Panc1 (cell line): ENCODE measurements around the gene IPO5. TPM values are rescaled to one million over a fixed set of nuclear protein-coding genes. Genes with fewer than 3 reads are reported as not detected.

Experiments
- ATAC-seq: fragments of 200-7000 bp; cut with Tn5 transposase; 2 replicates; pipeline ENCODE4 v1.9.1; 2020; ENCODE audit warnings: mild to moderate bottlenecking, moderate library complexity
- BruUV-seq: library from RNA; stranded (reverse); fragments of 400-500 nt; replicated peaks from 2 replicates; lab custom pipeline; 2021; lab: Mats Ljungman, UMichigan
- CTCF ChIA-PET: fragments of 300-600 bp; sonication (Branson Sonifier 250); formaldehyde crosslinking; loops from one replicate; lab custom pipeline; 2022; ENCODE audit warnings: antibody characterized with exemption; lab: Charles Lee
- POLR2A ChIA-PET: fragments of 300-600 bp; sonication (Branson Sonifier 250); formaldehyde crosslinking; loops from one replicate; lab custom pipeline; 2022; ENCODE audit warnings: antibody characterized with exemption; lab: Charles Lee
- DNase-seq: peaks from one replicate; pipeline ENCODE4 v3.0.0-alpha.2; 2010; ENCODE audit warnings: low read depth, low spot score
- H3K27ac ChIP-seq: 2 replicates; pipeline ENCODE4 v1.5.1; 2011; ENCODE audit warnings: mild to moderate bottlenecking, low read length, inconsistent platforms
- H3K27me3 ChIP-seq: fragments of 200-500 bp; sonication (Bioruptor generic); 2 replicates; pipeline ENCODE4 v1.6.0; 2014; ENCODE audit warnings: low read length, inconsistent platforms; ENCODE audit not compliant: control insufficient read depth, insufficient read depth
- H3K36me3 ChIP-seq: fragments of 200-500 bp; sonication (Bioruptor generic); 2 replicates; pipeline ENCODE4 v1.5.1; 2014; ENCODE audit warnings: inconsistent platforms, mild to moderate bottlenecking, low read length, moderate library complexity; ENCODE audit not compliant: control insufficient read depth, insufficient read depth
- H3K4me1 ChIP-seq: 2 replicates; pipeline ENCODE4 v1.5.1; 2011; ENCODE audit warnings: inconsistent platforms, mild to moderate bottlenecking, low read length, moderate library complexity; ENCODE audit not compliant: control insufficient read depth, insufficient read depth
- H3K4me3 ChIP-seq, 2 experiments: 2 replicates each; pipeline ENCODE4 v1.5.1; 2011 to 2012; ENCODE audit warnings: low read depth in 2 of 2, low read length in 2 of 2, mild to moderate bottlenecking in 2 of 2, inconsistent platforms in 1 of 2, moderate library complexity in 1 of 2
- H3K9me3 ChIP-seq: fragments of 200-500 bp; sonication (Bioruptor generic); 2 replicates; pipeline ENCODE4 v1.5.1; 2014; ENCODE audit warnings: low read depth, mild to moderate bottlenecking, inconsistent platforms, low read length, moderate library complexity; ENCODE audit not compliant: control insufficient read depth, insufficient read depth
- POLR2AphosphoS5 ChIP-seq: IDR thresholded peaks from 2 replicates; pipeline ENCODE4 v1.6.1; 2012; ENCODE audit warnings: mild to moderate bottlenecking, low read depth, low read length, moderate library complexity
- SIN3A ChIP-seq: IDR thresholded peaks from 2 replicates; pipeline ENCODE4 v1.6.1; 2012; ENCODE audit warnings: low read depth, mild to moderate bottlenecking, low read length, moderate library complexity, borderline replicate concordance; ENCODE audit not compliant: insufficient read depth
- TCF7L2 ChIP-seq: IDR thresholded peaks from 2 replicates; pipeline ENCODE4 v1.6.1; 2011; ENCODE audit warnings: mild to moderate bottlenecking, low read depth, low read length, inconsistent platforms
- in situ Hi-C: cut with HindIII; loops from 2 replicates; pipeline ENCODE4 v1.10.0; 2016; ENCODE audit warnings: low sequenced_read_pairs, low pct_unique_long_range_greater_than_20kb
- intact Hi-C: fragments of 100-400 bp; cut with micrococcal nuclease; formaldehyde crosslinking; loops from one replicate; pipeline ENCODE4 v1.10.0; 2022; ENCODE audit not compliant: unreplicated experiment
- total RNA-seq: library from RNA; stranded (reverse); gene quantifications from one replicate; pipeline ENCODE4 v1.2.1, GENCODE V29; 2021; ENCODE audit not compliant: unreplicated experiment
- TF ChIP-seq, protein P1 (sequence below): fragments of 450-650 bp; IDR thresholded peaks from 2 replicates; pipeline ENCODE4 v1.5.1; 2017; ENCODE audit warnings: mild to moderate bottlenecking
- TF ChIP-seq, protein P2 (sequence below), 2 experiments: IDR thresholded peaks; 2 replicates each; pipeline ENCODE4 v1.6.1; 2011 to 2012; ENCODE audit warnings: low read depth in 2 of 2, control low read depth in 1 of 2, low read length in 1 of 2, mild to moderate bottlenecking in 1 of 2, moderate library complexity in 1 of 2; ENCODE audit not compliant: insufficient read depth in 1 of 2

IPO5 gene
- total RNA-seq, 1 experiment from 2014 or later = 122 TPM

DNA sequence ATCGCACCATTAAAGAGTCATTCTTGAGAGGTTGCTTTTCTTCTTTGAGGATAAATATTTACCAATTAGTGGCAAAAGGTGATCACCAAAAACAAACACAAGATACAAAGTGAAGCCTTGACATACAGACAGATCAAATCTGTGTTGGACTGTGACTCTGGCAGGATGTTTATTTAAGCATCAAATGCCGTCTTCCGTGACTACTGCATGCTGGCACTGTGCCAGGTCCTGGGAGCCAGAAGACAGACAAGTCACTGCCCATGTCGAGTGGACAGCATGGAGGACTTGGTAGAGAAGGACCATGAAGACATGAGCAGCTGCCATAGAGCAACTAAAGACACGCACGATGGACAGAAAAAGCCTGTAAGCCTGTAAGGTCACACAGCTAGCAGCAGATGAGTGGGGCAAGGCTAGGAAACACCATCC is 96.6 kb downstream of the IPO5 start:
- Histone ChIP-seq H3K27ac (no peak overlapping the region), H3K27me3 (no peaks in the 10 kb centered on the region), H3K4me3 (no peak overlapping the region), H3K36me3 (no peaks in the 10 kb centered on the region), H3K9me3 (no peaks in the 10 kb centered on the region), H3K4me1 (no peaks in the 10 kb centered on the region)
- intact Hi-C loops (no loop called here), in situ Hi-C loops (no loop called here)
- TF ChIP-seq, protein P1, sequence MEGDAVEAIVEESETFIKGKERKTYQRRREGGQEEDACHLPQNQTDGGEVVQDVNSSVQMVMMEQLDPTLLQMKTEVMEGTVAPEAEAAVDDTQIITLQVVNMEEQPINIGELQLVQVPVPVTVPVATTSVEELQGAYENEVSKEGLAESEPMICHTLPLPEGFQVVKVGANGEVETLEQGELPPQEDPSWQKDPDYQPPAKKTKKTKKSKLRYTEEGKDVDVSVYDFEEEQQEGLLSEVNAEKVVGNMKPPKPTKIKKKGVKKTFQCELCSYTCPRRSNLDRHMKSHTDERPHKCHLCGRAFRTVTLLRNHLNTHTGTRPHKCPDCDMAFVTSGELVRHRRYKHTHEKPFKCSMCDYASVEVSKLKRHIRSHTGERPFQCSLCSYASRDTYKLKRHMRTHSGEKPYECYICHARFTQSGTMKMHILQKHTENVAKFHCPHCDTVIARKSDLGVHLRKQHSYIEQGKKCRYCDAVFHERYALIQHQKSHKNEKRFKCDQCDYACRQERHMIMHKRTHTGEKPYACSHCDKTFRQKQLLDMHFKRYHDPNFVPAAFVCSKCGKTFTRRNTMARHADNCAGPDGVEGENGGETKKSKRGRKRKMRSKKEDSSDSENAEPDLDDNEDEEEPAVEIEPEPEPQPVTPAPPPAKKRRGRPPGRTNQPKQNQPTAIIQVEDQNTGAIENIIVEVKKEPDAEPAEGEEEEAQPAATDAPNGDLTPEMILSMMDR = no peak
- POLR2A ChIA-PET = interaction anchor here (0.6 kb wide), 1 partner anchor 10 kb away, joined by 16 read pairs; no protein-coding TSS in a partner anchor
- ATAC-seq (no peak), DNase-seq (no peak)
- CTCF ChIA-PET = no interaction called here
- no TSS peak for BruUV-seq

DNA sequence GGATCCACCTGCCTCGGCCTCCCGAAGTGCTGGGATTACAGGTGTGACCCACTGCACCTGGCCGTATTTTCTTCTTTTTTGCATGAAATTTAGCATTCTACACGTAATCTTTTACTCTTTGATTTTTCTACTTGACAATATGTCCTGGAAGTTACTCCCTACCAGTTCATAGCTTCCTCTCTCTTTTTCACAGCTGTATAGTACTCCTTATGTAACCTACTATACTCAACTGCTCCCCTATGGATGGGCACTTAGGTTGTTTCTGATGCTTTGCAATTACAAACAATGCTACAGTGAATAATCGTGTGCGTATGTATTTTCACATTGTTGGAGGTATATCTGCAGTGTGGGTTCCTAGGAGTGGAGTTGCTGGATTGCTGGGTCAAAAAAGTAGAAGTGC is 98.9 kb downstream of the IPO5 start:
- in situ Hi-C loops (no loop called here), intact Hi-C loops (no loop called here)
- Histone ChIP-seq H3K27ac (no peak overlapping the region), H3K9me3 (no peaks in the 10 kb centered on the region), H3K4me1 (no peaks in the 10 kb centered on the region), H3K27me3 (no peaks in the 10 kb centered on the region), H3K4me3 (no peak overlapping the region), H3K36me3 (no peaks in the 10 kb centered on the region)
- ATAC-seq (no peak), DNase-seq (no peak)
- TF ChIP-seq SIN3A (no peak), TCF7L2 (no peak), POLR2AphosphoS5 (no peak)
- TF ChIP-seq, protein P2, sequence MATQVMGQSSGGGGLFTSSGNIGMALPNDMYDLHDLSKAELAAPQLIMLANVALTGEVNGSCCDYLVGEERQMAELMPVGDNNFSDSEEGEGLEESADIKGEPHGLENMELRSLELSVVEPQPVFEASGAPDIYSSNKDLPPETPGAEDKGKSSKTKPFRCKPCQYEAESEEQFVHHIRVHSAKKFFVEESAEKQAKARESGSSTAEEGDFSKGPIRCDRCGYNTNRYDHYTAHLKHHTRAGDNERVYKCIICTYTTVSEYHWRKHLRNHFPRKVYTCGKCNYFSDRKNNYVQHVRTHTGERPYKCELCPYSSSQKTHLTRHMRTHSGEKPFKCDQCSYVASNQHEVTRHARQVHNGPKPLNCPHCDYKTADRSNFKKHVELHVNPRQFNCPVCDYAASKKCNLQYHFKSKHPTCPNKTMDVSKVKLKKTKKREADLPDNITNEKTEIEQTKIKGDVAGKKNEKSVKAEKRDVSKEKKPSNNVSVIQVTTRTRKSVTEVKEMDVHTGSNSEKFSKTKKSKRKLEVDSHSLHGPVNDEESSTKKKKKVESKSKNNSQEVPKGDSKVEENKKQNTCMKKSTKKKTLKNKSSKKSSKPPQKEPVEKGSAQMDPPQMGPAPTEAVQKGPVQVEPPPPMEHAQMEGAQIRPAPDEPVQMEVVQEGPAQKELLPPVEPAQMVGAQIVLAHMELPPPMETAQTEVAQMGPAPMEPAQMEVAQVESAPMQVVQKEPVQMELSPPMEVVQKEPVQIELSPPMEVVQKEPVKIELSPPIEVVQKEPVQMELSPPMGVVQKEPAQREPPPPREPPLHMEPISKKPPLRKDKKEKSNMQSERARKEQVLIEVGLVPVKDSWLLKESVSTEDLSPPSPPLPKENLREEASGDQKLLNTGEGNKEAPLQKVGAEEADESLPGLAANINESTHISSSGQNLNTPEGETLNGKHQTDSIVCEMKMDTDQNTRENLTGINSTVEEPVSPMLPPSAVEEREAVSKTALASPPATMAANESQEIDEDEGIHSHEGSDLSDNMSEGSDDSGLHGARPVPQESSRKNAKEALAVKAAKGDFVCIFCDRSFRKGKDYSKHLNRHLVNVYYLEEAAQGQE (IDR thresholded peaks at IDR 0.05; ENCODE audit: insufficient read depth in 1 of 2, low read depth in 2 of 2, low read length in 1 of 2) = no peak
- TF ChIP-seq, protein P1 = no peak
- POLR2A ChIA-PET = no interaction called here
- no TSS peak for BruUV-seq
- CTCF ChIA-PET = no interaction called here

DNA sequence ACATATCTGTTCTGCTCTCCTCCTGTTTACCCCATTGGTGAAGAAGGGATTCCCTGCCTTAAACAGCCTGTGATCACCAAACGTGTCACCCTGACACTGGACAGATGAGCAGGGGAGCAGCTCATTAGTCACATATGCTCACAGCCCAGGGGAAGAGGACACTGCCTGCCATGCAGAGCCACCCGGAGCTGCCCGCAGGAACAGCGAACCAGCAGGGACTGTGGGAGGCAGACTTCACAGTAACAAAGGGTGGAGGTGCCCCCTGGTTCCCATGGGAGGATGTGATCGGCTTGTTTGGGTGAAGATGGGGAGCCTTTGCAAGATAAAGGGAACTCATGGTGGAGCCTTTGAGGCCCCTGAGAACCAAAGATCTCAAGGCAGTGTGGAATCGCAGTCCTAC is 100.8 kb downstream of the IPO5 start:
- in situ Hi-C loops = no loop called here
- Histone ChIP-seq H3K27ac (no peak overlapping the region), H3K4me3 (no peak overlapping the region), H3K27me3 (no peaks in the 10 kb centered on the region), H3K9me3 (no peaks in the 10 kb centered on the region), H3K36me3 (no peaks in the 10 kb centered on the region), H3K4me1 (no peaks in the 10 kb centered on the region)
- TF ChIP-seq, protein P2 (IDR thresholded peaks at IDR 0.05; ENCODE audit: insufficient read depth in 1 of 2, low read depth in 2 of 2, low read length in 1 of 2) = no peak
- no peak for TF ChIP-seq SIN3A
- TF ChIP-seq, protein P1 = no peak
- TF ChIP-seq TCF7L2 = no peak
- no peak for TF ChIP-seq POLR2AphosphoS5
- intact Hi-C loops = no loop called here
- ATAC-seq (no peak), DNase-seq (no peak)
- ChIA-PET CTCF (no interaction called here), POLR2A (no interaction called here)
- no TSS peak for BruUV-seq
